Thyroid gland (tissue), 4 donors: ENCODE data around the gene KTN1.

Experiments
- CTCF ChIP-seq, 6 experiments: fragments of 200-600 bp in 3 of 6; fragments of 450-650 bp in 3 of 6; sonication (generic) in 3 of 6; IDR thresholded peaks; one replicate each; pipeline ENCODE4 v1.5.1; 2016 to 2019; ENCODE audit warnings: antibody characterized with exemption in 6 of 6, mild to moderate bottlenecking in 2 of 6, inconsistent platforms in 1 of 6, moderate library complexity in 1 of 6
- POLR2A ChIP-seq, 2 donors: fragments of 450-650 bp; IDR thresholded peaks; one replicate each; pipeline ENCODE4 v1.6.1; 2017; ENCODE audit warnings: antibody characterized with exemption in 2 of 2, mild to moderate bottlenecking in 2 of 2, moderate library complexity in 1 of 2

- TF ChIP-seq CTCF (IDR thresholded peaks at IDR 0.05) (no peak), POLR2A (IDR thresholded peaks at IDR 0.05) (no peak)
These were observed 32.2 kb upstream of the KTN1 start for GRCh38 chr14:55547650-55548315.
